Ascending aorta (tissue), 2 donors: Measurements from ENCODE around the gene MYO5C. TPM values are rescaled to one million over a fixed set of nuclear protein-coding genes. Genes with fewer than 3 reads are reported as not detected.

Experiments used
- DNase-seq, 2 donors: peaks; one replicate each; pipeline ENCODE4 v3.0.0-alpha.2; 2019; ENCODE audit warnings: low spot score in 2 of 2
- H3K27ac ChIP-seq, 2 donors: fragments of 200-600 bp; sonication (generic); one replicate each; pipeline ENCODE4 v1.5.1; 2016 to 2017; ENCODE audit warnings: mild to moderate bottlenecking in 1 of 2
- H3K27me3 ChIP-seq: fragments of 200-600 bp; sonication (generic); one replicate; pipeline ENCODE4 v1.5.1; 2017
- H3K36me3 ChIP-seq, 2 donors: fragments of 200-600 bp; sonication (generic); one replicate each; pipeline ENCODE4 v1.5.1; 2016
- H3K4me1 ChIP-seq, 2 donors: fragments of 200-600 bp; sonication (generic); one replicate each; pipeline ENCODE4 v1.5.1; 2016 to 2017; ENCODE audit warnings: mild to moderate bottlenecking in 1 of 2
- H3K4me3 ChIP-seq, 2 donors: fragments of 200-600 bp; sonication (generic); one replicate each; pipeline ENCODE4 v1.5.1; 2016 to 2017; ENCODE audit warnings: mild to moderate bottlenecking in 1 of 2
- H3K9me3 ChIP-seq, 2 donors: fragments of 200-600 bp; sonication (generic); one replicate each; pipeline ENCODE4 v1.5.1; 2016
- CTCF ChIP-seq, 3 experiments: fragments of 200-600 bp in 2 of 3; fragments of 450-650 bp in 1 of 3; sonication (generic) in 2 of 3; IDR thresholded peaks; one replicate each; pipeline ENCODE4 v1.5.1; 2016 to 2019; ENCODE audit warnings: antibody characterized with exemption in 3 of 3, mild to moderate bottlenecking in 1 of 3, moderate library complexity in 1 of 3
- intact Hi-C: fragments of 100-400 bp; cut with DNase I; formaldehyde crosslinking; loops from one replicate; pipeline ENCODE4 v1.15.1; 2023
- total RNA-seq: library from RNA; depleted of rRNA; stranded (reverse); fragments of >200 nt; gene quantifications from one replicate; pipeline ENCODE4 v1.1.0, GENCODE V29; 2016

MYO5C gene
- total RNA-seq, 1 donor from 2014 or later = 11.0 TPM

DNA sequence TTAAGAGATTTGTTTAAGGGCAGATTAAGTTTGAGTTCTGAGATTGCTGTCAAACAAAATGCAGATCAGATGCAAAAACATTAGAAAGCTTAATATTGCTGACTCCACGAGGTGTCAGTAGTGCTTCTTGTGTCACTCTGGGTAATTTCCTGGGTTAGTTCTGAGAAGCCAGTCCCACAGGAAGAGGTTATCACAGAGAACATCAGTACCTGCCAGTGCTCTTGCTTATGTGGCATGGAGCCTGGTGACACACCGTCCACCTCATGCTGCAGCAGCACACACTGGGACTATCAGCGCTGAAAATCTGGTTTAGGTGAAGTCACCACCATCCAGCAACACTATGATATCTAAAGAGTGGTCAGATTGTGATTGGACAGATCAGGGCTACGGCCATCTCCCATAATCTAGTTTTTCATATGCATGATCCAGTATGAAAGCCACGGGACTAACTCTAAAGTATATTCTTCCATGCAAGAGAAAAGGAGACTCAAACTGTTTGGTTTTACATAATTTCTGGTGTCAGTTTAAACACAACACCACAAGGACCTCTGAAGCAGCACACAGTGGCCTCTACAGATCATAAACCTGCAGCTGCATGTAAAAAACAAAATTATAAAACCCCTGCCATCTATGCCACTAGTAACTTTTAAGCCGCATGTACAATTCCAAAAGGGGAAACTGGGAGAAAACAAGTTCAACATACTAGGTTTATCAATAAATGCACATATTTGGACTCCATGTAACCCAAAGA is 36.1 kb upstream of the MYO5C start:
- peaks cover 13 to 31% of the 10 kb centered on the region in 2 donors for H3K36me3 ChIP-seq
- H3K4me3 ChIP-seq = no peak overlapping the region
- peak in 2 of 3 experiments; percentile 13 to 17 for TF ChIP-seq CTCF (IDR thresholded peaks at IDR 0.05)
- H3K4me1 ChIP-seq = no peaks in the 10 kb centered on the region
- no peaks in the 10 kb centered on the region for H3K27me3 ChIP-seq
- DNase-seq = no peak
- no peaks in the 10 kb centered on the region for H3K9me3 ChIP-seq
- intact Hi-C loops = no loop called here
- H3K27ac ChIP-seq = no peak overlapping the region

GRCh38 chr15:52329987-52330386 is 34.4 kb upstream of the MYO5C start:
- intact Hi-C loops = no loop called here
- DNase-seq = no peak
- H3K36me3 ChIP-seq = peaks cover 13 to 34% of the 10 kb centered on the region in 2 donors

GRCh38 chr15:52329150-52329549 is 33.5 kb upstream of the MYO5C start:
- no peaks in the 10 kb centered on the region for H3K4me1 ChIP-seq
- no peak overlapping the region for H3K27ac ChIP-seq
- H3K27me3 ChIP-seq = no peaks in the 10 kb centered on the region
- no peaks in the 10 kb centered on the region for H3K9me3 ChIP-seq
- H3K4me3 ChIP-seq = no peak overlapping the region
- no peak for DNase-seq
- intact Hi-C loops = no loop called here
- no peak for TF ChIP-seq CTCF (IDR thresholded peaks at IDR 0.05)
- H3K36me3 ChIP-seq = peaks cover 13 to 34% of the 10 kb centered on the region in 2 donors

More at GRCh38 chr15:52329987-52330386, 34.4 kb upstream of the MYO5C start:
- H3K4me1 ChIP-seq = no peaks in the 10 kb centered on the region
- H3K27ac ChIP-seq = no peak overlapping the region
- no peak for TF ChIP-seq CTCF (IDR thresholded peaks at IDR 0.05)
- no peak overlapping the region for H3K4me3 ChIP-seq
- no peaks in the 10 kb centered on the region for H3K27me3 ChIP-seq
- no peaks in the 10 kb centered on the region for H3K9me3 ChIP-seq

DNA sequence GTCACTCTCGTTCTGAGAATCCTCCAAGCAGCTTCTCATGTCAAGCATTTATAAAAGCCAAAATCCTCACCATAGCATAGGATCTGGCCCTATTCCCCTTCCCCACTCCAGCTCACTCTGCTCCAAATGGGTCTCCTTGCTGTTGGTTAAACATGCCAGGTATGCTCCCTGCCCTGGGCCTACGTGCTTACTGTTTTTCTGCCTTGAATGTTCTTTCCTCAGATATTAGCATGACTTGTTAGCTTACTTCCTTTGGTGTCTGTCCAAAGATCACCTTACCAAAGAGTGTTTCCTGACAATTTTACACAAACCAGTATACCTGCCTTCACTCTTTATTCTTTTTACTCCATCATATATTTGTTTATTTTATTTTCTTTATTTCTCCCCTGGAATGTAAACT is 33.1 kb upstream of the MYO5C start:
- Histone ChIP-seq H3K9me3 (no peaks in the 10 kb centered on the region), H3K27ac (no peak overlapping the region), H3K27me3 (no peaks in the 10 kb centered on the region), H3K4me1 (no peaks in the 10 kb centered on the region), H3K36me3 (peaks cover 13 to 35% of the 10 kb centered on the region in 2 donors), H3K4me3 (no peak overlapping the region)
- no peak for TF ChIP-seq CTCF (IDR thresholded peaks at IDR 0.05)
- intact Hi-C loops = no loop called here
- no peak for DNase-seq

- no peak overlapping the region for H3K27ac ChIP-seq
- no peak for TF ChIP-seq CTCF (IDR thresholded peaks at IDR 0.05)
- H3K36me3 ChIP-seq = peaks cover 17 to 35% of the 10 kb centered on the region in 2 donors
- no peaks in the 10 kb centered on the region for H3K9me3 ChIP-seq
- no peak overlapping the region for H3K4me3 ChIP-seq
- H3K27me3 ChIP-seq = no peaks in the 10 kb centered on the region
- intact Hi-C loops = no loop called here
- H3K4me1 ChIP-seq = no peaks in the 10 kb centered on the region
- no peak for DNase-seq
Measured at GRCh38 chr15:52326756-52327155, 31.2 kb upstream of the MYO5C start.
